Left ventricle myocardium inferior (tissue), 1 donor: ENCODE results near the gene LRRN2. TPM values are rescaled to one million over a fixed set of nuclear protein-coding genes. Genes with fewer than 3 reads are reported as not detected.
"Not testable (repeated sequence)": the region's sequence is repeated elsewhere in the genome, so short reads cannot be mapped to it uniquely, and the experiment has no call there.

Experiments used
- DNase-seq: peaks from one replicate; pipeline ENCODE4 v3.0.0-alpha.2; 2020
- H3K27ac ChIP-seq: fragments of 200-600 bp; replicated peaks from 2 replicates; pipeline ENCODE4 v1.8.0; 2021
- H3K27me3 ChIP-seq: fragments of 200-600 bp; 2 replicates; pipeline ENCODE4 v1.8.0; 2021; ENCODE audit warnings: low read depth
- H3K36me3 ChIP-seq: fragments of 200-600 bp; 2 replicates; pipeline ENCODE4 v1.8.0; 2021
- H3K4me1 ChIP-seq: fragments of 200-600 bp; 2 replicates; pipeline ENCODE4 v1.8.0; 2021
- H3K4me3 ChIP-seq: fragments of 200-600 bp; 2 replicates; pipeline ENCODE4 v1.8.0; 2021; ENCODE audit warnings: mild to moderate bottlenecking, moderate library complexity
- H3K9me3 ChIP-seq: fragments of 200-600 bp; replicated peaks from 2 replicates; pipeline ENCODE4 v1.8.0; 2021
- CTCF ChIP-seq: fragments of 200-600 bp; IDR thresholded peaks from 2 replicates; pipeline ENCODE4 v1.8.0; 2021; ENCODE audit warnings: antibody characterized with exemption, mild to moderate bottlenecking, borderline replicate concordance
- intact Hi-C: fragments of 100-400 bp; cut with micrococcal nuclease; formaldehyde crosslinking; loops from one replicate; pipeline ENCODE4 v1.11.0; 2022
- total RNA-seq: library from RNA; stranded (reverse); fragmentation: NEBNext Ultra II Directional; extraction: Animal tissue kit (Norgen Biotek cat#: 25700); gene quantifications from one replicate; pipeline ENCODE4 v1.2.1, GENCODE V29; 2021
- donor health status: DM: no; HTN: yes; CAD: no; lungs with severe emphysema.

Gene LRRN2
- total RNA-seq, 1 donor from 2014 or later = 1.4 TPM

- Histone ChIP-seq H3K36me3 (no peaks in the 10 kb centered on the region), H3K9me3 (no peaks in the 10 kb centered on the region), H3K27ac (no peak overlapping the region), H3K4me1 (peaks cover 4% of the 10 kb centered on the region), H3K4me3 (no peak overlapping the region), H3K27me3 (peaks cover 96% of the 10 kb centered on the region)
- intact Hi-C loops = no loop called here
- TF ChIP-seq CTCF = no peak
- DNase-seq = no peak
Observed at GRCh38 chr1:204731509-204731908, 46.0 kb upstream of the LRRN2 start.

- no peak for DNase-seq
- intact Hi-C loops = no loop called here
- Histone ChIP-seq H3K27ac (no peak overlapping the region), H3K27me3 (peaks cover 96% of the 10 kb centered on the region), H3K4me1 (peaks cover 4% of the 10 kb centered on the region), H3K9me3 (no peaks in the 10 kb centered on the region), H3K4me3 (no peak overlapping the region), H3K36me3 (no peaks in the 10 kb centered on the region)
- TF ChIP-seq CTCF = no peak
Observed at GRCh38 chr1:204730826-204731459, 45.4 kb upstream of the LRRN2 start.

GRCh38 chr1:204729516-204729915 lies 44.0 kb upstream of the LRRN2 start:
- no peaks in the 10 kb centered on the region for H3K36me3 ChIP-seq
- H3K4me3 ChIP-seq = no peak overlapping the region
- H3K27me3 ChIP-seq = peaks cover 96% of the 10 kb centered on the region
- H3K9me3 ChIP-seq = no peaks in the 10 kb centered on the region
- no peak for DNase-seq
- H3K4me1 ChIP-seq = peaks cover 4% of the 10 kb centered on the region
- intact Hi-C loops = no loop called here
- no peak overlapping the region for H3K27ac ChIP-seq
- TF ChIP-seq CTCF = no peak

GRCh38 chr1:204728456-204728855 lies 42.9 kb upstream of the LRRN2 start:
- intact Hi-C loops = no loop called here
- no peak for TF ChIP-seq CTCF
- DNase-seq = no peak

GRCh38 chr1:204728045-204728444 lies 42.5 kb upstream of the LRRN2 start:
- intact Hi-C loops = no loop called here
- peaks cover 100% of the 10 kb centered on the region for H3K27me3 ChIP-seq
- no peak overlapping the region for H3K27ac ChIP-seq
- no peaks in the 10 kb centered on the region for H3K4me1 ChIP-seq
- no peaks in the 10 kb centered on the region for H3K9me3 ChIP-seq
- no peak for DNase-seq
- no peak overlapping the region for H3K4me3 ChIP-seq
- H3K36me3 ChIP-seq = no peaks in the 10 kb centered on the region
- no peak for TF ChIP-seq CTCF

More at GRCh38 chr1:204728456-204728855, 42.9 kb upstream of the LRRN2 start:
- Histone ChIP-seq H3K27ac (no peak overlapping the region), H3K4me1 (peaks cover under 1% of the 10 kb centered on the region), H3K4me3 (no peak overlapping the region), H3K9me3 (no peaks in the 10 kb centered on the region), H3K27me3 (peaks cover 97% of the 10 kb centered on the region), H3K36me3 (no peaks in the 10 kb centered on the region)

GRCh38 chr1:204727438-204727837 lies 41.9 kb upstream of the LRRN2 start:
- intact Hi-C loops, DNase-seq, H3K4me1 ChIP-seq, H3K27ac ChIP-seq, H3K36me3 ChIP-seq, H3K9me3 ChIP-seq, H3K4me3 ChIP-seq: not testable (repeated sequence)
- H3K27me3 ChIP-seq = peaks cover 98% of the 10 kb centered on the region
